ENCODE measurements around the gene ARHGAP24.

The ARHGAP24 gene

DNA sequence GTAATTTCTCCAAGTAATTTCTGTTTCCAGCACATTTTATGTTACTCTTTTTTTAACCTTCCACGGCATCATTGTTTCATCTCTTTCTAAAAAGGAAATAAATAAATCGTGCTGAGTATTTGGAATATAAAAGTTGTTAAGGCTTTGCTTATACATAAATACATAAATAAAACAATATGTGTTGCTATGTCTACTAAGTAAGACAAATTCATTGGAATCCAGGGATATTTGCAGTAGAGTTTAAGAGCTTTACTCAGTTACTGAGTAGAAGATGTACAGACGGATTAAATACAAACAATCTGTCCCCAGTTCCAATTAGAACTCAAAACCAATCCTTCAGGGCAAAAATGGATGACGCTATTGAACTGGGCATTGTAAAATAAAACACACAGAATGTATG lies 1.4 kb downstream of the ARHGAP24 start:
- WGBS (ENCODE audit: extremely low coverage, insufficient coverage, insufficient read length) = no CpG with 5 or more reads among the region's 4 CpGs
- H3K4ac ChIP-seq (ENCODE audit: low read depth, low read length) = no peak overlapping the region
- peaks cover 6% of the 10 kb centered on the region for H3K79me2 ChIP-seq (ENCODE audit: control insufficient read depth, insufficient read depth, low read length, poor library complexity)
- H3K79me1 ChIP-seq (ENCODE audit: low read length) = peaks cover 13% of the 10 kb centered on the region
- H2BK12ac ChIP-seq (ENCODE audit: low read length) = no peak overlapping the region
- H3K36me3 ChIP-seq (ENCODE audit: control insufficient read depth in 1 of 2, insufficient read depth in 2 of 2, low read length in 2 of 2) = no peaks in the 10 kb centered on the region
- no peak overlapping the region for H3K14ac ChIP-seq (ENCODE audit: low read length)
- no peak overlapping the region for H3K18ac ChIP-seq (ENCODE audit: low read length)
- H3K4me2 ChIP-seq (ENCODE audit: low read length) = no peak overlapping the region
- no peak overlapping the region for H3K23ac ChIP-seq (ENCODE audit: low read length)
- peak overlapping the region; percentile 44 for H3K27ac ChIP-seq (ENCODE audit: low read depth, low read length)
- H3K9me3 ChIP-seq (ENCODE audit: insufficient read depth, low read depth, low read length) = no peaks in the 10 kb centered on the region
- H4K8ac ChIP-seq (ENCODE audit: low read depth, low read length) = no peak overlapping the region
- H3K4me1 ChIP-seq (ENCODE audit: control insufficient read depth in 1 of 2, insufficient read depth in 2 of 2, low read length in 2 of 2) = peaks cover 0 to 14% of the 10 kb centered on the region in 2 experiments
- no peak overlapping the region for H4K12ac ChIP-seq (ENCODE audit: low read depth, low read length)
- H2BK120ac ChIP-seq (ENCODE audit: insufficient read depth, low read length, poor library complexity) = no peak overlapping the region
- no peak overlapping the region for H3K9ac ChIP-seq (ENCODE audit: low read length)
- no peak overlapping the region for H2AK5ac ChIP-seq (ENCODE audit: low read length)
- peak in 1 of 2 donors; percentile 8 for DNase-seq
- H3K27me3 ChIP-seq (ENCODE audit: insufficient read depth, low read length) = no peaks in the 10 kb centered on the region
- no peak overlapping the region for H3K4me3 ChIP-seq (ENCODE audit: low read depth, low read length)
- no peak overlapping the region for H2BK5ac ChIP-seq (ENCODE audit: low read depth, low read length, poor library complexity)
- H2AFZ ChIP-seq (ENCODE audit: insufficient read depth, low read length, poor library complexity) = no peak overlapping the region
- H4K91ac ChIP-seq (ENCODE audit: low read depth, low read length) = no peak overlapping the region

GRCh38 chr4:85477534-85477933 lies 2.6 kb downstream of the ARHGAP24 start:
- Histone ChIP-seq H4K91ac (ENCODE audit: low read depth, low read length) (no peak overlapping the region), H3K4me1 (ENCODE audit: control insufficient read depth in 1 of 2, insufficient read depth in 2 of 2, low read length in 2 of 2) (peaks cover 0 to 14% of the 10 kb centered on the region in 2 experiments), H3K27ac (ENCODE audit: low read depth, low read length) (no peak overlapping the region), H3K4me3 (ENCODE audit: low read depth, low read length) (no peak overlapping the region), H3K23ac (ENCODE audit: low read length) (no peak overlapping the region), H2BK12ac (ENCODE audit: low read length) (no peak overlapping the region), H2AK5ac (ENCODE audit: low read length) (no peak overlapping the region), H2BK120ac (ENCODE audit: insufficient read depth, low read length, poor library complexity) (peak overlapping the region; percentile 25), H3K9ac (ENCODE audit: low read length) (no peak overlapping the region), H2BK5ac (ENCODE audit: low read depth, low read length, poor library complexity) (no peak overlapping the region), H3K4me2 (ENCODE audit: low read length) (no peak overlapping the region), H3K27me3 (ENCODE audit: insufficient read depth, low read length) (no peaks in the 10 kb centered on the region), H3K79me1 (ENCODE audit: low read length) (peaks cover 13% of the 10 kb centered on the region), H3K36me3 (ENCODE audit: control insufficient read depth in 1 of 2, insufficient read depth in 2 of 2, low read length in 2 of 2) (no peaks in the 10 kb centered on the region), H3K14ac (ENCODE audit: low read length) (no peak overlapping the region), H3K79me2 (ENCODE audit: control insufficient read depth, insufficient read depth, low read length, poor library complexity) (peaks cover 6% of the 10 kb centered on the region), H3K4ac (ENCODE audit: low read depth, low read length) (peak overlapping the region; percentile 68), H4K12ac (ENCODE audit: low read depth, low read length) (no peak overlapping the region), H3K18ac (ENCODE audit: low read length) (no peak overlapping the region), H2AFZ (ENCODE audit: insufficient read depth, low read length, poor library complexity) (no peak overlapping the region), H3K9me3 (ENCODE audit: insufficient read depth, low read depth, low read length) (no peaks in the 10 kb centered on the region), H4K8ac (ENCODE audit: low read depth, low read length) (no peak overlapping the region)
- peak; percentile 26 to 49 for DNase-seq
- no CpG with 5 or more reads among the region's 9 CpGs for WGBS (ENCODE audit: extremely low coverage, insufficient coverage, insufficient read length)

- peaks cover 11% of the 10 kb centered on the region for H3K79me1 ChIP-seq (ENCODE audit: low read length)
- H3K79me2 ChIP-seq (ENCODE audit: control insufficient read depth, insufficient read depth, low read length, poor library complexity) = peaks cover 6% of the 10 kb centered on the region
- H3K23ac ChIP-seq (ENCODE audit: low read length) = no peak overlapping the region
- H3K9ac ChIP-seq (ENCODE audit: low read length) = no peak overlapping the region
- WGBS (ENCODE audit: extremely low coverage, insufficient coverage, insufficient read length) = no CpG with 5 or more reads among the region's 2 CpGs
- no peak overlapping the region for H3K14ac ChIP-seq (ENCODE audit: low read length)
- H2BK5ac ChIP-seq (ENCODE audit: low read depth, low read length, poor library complexity) = no peak overlapping the region
- H4K8ac ChIP-seq (ENCODE audit: low read depth, low read length) = no peak overlapping the region
- no peak overlapping the region for H2AFZ ChIP-seq (ENCODE audit: insufficient read depth, low read length, poor library complexity)
- no peak overlapping the region for H3K4me3 ChIP-seq (ENCODE audit: low read depth, low read length)
- no peak overlapping the region for H3K18ac ChIP-seq (ENCODE audit: low read length)
- no peak overlapping the region for H3K4me2 ChIP-seq (ENCODE audit: low read length)
- peaks cover 0 to 7% of the 10 kb centered on the region in 2 experiments for H3K4me1 ChIP-seq (ENCODE audit: control insufficient read depth in 1 of 2, insufficient read depth in 2 of 2, low read length in 2 of 2)
- H4K91ac ChIP-seq (ENCODE audit: low read depth, low read length) = no peak overlapping the region
- H3K36me3 ChIP-seq (ENCODE audit: control insufficient read depth in 1 of 2, insufficient read depth in 2 of 2, low read length in 2 of 2) = no peaks in the 10 kb centered on the region
- H3K27ac ChIP-seq (ENCODE audit: low read depth, low read length) = no peak overlapping the region
- no peaks in the 10 kb centered on the region for H3K27me3 ChIP-seq (ENCODE audit: insufficient read depth, low read length)
- no peak overlapping the region for H2BK120ac ChIP-seq (ENCODE audit: insufficient read depth, low read length, poor library complexity)
- H3K9me3 ChIP-seq (ENCODE audit: insufficient read depth, low read depth, low read length) = no peaks in the 10 kb centered on the region
- no peak overlapping the region for H4K12ac ChIP-seq (ENCODE audit: low read depth, low read length)
- DNase-seq = peak; percentile 16 to 66
- no peak overlapping the region for H2AK5ac ChIP-seq (ENCODE audit: low read length)
- peak overlapping the region; percentile 83 for H3K4ac ChIP-seq (ENCODE audit: low read depth, low read length)
- no peak overlapping the region for H2BK12ac ChIP-seq (ENCODE audit: low read length)
These were observed 3.6 kb downstream of the ARHGAP24 start for GRCh38 chr4:85478576-85478975.

GRCh38 chr4:85482010-85482738 lies 7.2 kb downstream of the ARHGAP24 start:
- Histone ChIP-seq H2AFZ (ENCODE audit: insufficient read depth, low read length, poor library complexity) (no peak overlapping the region), H3K14ac (ENCODE audit: low read length) (no peak overlapping the region), H2BK120ac (ENCODE audit: insufficient read depth, low read length, poor library complexity) (no peak overlapping the region), H3K4ac (ENCODE audit: low read depth, low read length) (no peak overlapping the region), H3K79me1 (ENCODE audit: low read length) (no peaks in the 10 kb centered on the region), H3K27me3 (ENCODE audit: insufficient read depth, low read length) (no peaks in the 10 kb centered on the region), H2AK5ac (ENCODE audit: low read length) (no peak overlapping the region), H3K79me2 (ENCODE audit: control insufficient read depth, insufficient read depth, low read length, poor library complexity) (peaks cover 2% of the 10 kb centered on the region), H3K4me2 (ENCODE audit: low read length) (no peak overlapping the region), H2BK12ac (ENCODE audit: low read length) (no peak overlapping the region), H4K8ac (ENCODE audit: low read depth, low read length) (no peak overlapping the region), H3K4me1 (ENCODE audit: control insufficient read depth in 1 of 2, insufficient read depth in 2 of 2, low read length in 2 of 2) (peaks cover 0 to 4% of the 10 kb centered on the region in 2 experiments), H3K9me3 (ENCODE audit: insufficient read depth, low read depth, low read length) (no peaks in the 10 kb centered on the region), H4K91ac (ENCODE audit: low read depth, low read length) (no peak overlapping the region), H3K9ac (ENCODE audit: low read length) (no peak overlapping the region), H3K27ac (ENCODE audit: low read depth, low read length) (no peak overlapping the region), H4K12ac (ENCODE audit: low read depth, low read length) (no peak overlapping the region), H3K4me3 (ENCODE audit: low read depth, low read length) (no peak overlapping the region), H3K23ac (ENCODE audit: low read length) (no peak overlapping the region), H2BK5ac (ENCODE audit: low read depth, low read length, poor library complexity) (no peak overlapping the region), H3K36me3 (ENCODE audit: control insufficient read depth in 1 of 2, insufficient read depth in 2 of 2, low read length in 2 of 2) (no peaks in the 10 kb centered on the region), H3K18ac (ENCODE audit: low read length) (no peak overlapping the region)
- no CpG with 5 or more reads among the region's 5 CpGs for WGBS (ENCODE audit: extremely low coverage, insufficient coverage, insufficient read length)
- DNase-seq = no peak
